A673 (cell line): ENCODE measurements around the gene CDIPT. TPM values are rescaled to one million over a fixed set of nuclear protein-coding genes. Genes with fewer than 3 reads are reported as not detected.

Source experiments
- BruUV-seq: library from RNA; stranded (reverse); fragments of 400-500 nt; replicated peaks from 2 replicates; lab custom pipeline; 2021; lab: Mats Ljungman, UMichigan
- CTCF ChIA-PET: fragments of 300-600 bp; sonication (Branson Sonifier 250); formaldehyde crosslinking; loops from one replicate; lab custom pipeline; 2022; ENCODE audit warnings: antibody characterized with exemption; lab: Charles Lee
- POLR2A ChIA-PET: fragments of 300-600 bp; sonication (Branson Sonifier 250); formaldehyde crosslinking; loops from one replicate; lab custom pipeline; 2022; ENCODE audit warnings: antibody characterized with exemption; ENCODE audit not compliant: low non-redundant PET; lab: Charles Lee
- DNase-seq: peaks from one replicate; pipeline ENCODE4 v3.0.0-alpha.2; 2015; ENCODE audit warnings: low spot score
- H3K27ac ChIP-seq: fragments of 200-600 bp; sonication (generic); 2 replicates; pipeline ENCODE4 v1.5.1; 2016; ENCODE audit warnings: mixed run types, low read depth, mild to moderate bottlenecking, mixed read lengths, antibody characterized with exemption, low read length; ENCODE audit not compliant: poor library complexity, severe bottlenecking
- H3K27me3 ChIP-seq: fragments of 200-600 bp; sonication (generic); replicated peaks from 2 replicates; pipeline ENCODE4 v1.6.1; 2017; ENCODE audit warnings: mixed run types, low read depth, mild to moderate bottlenecking, mixed read lengths, antibody characterized with exemption, low read length; ENCODE audit not compliant: insufficient read depth, poor library complexity
- H3K36me3 ChIP-seq: fragments of 200-600 bp; sonication (generic); 2 replicates; pipeline ENCODE4 v1.6.1; 2016; ENCODE audit warnings: mixed run types, mild to moderate bottlenecking, mixed read lengths, antibody characterized with exemption, low read length; ENCODE audit not compliant: insufficient read depth, poor library complexity, severe bottlenecking
- H3K4me1 ChIP-seq: fragments of 200-600 bp; sonication (generic); 2 replicates; pipeline ENCODE4 v1.6.1; 2017; ENCODE audit warnings: mixed run types, mild to moderate bottlenecking, mixed read lengths, antibody characterized with exemption, low read length; ENCODE audit not compliant: insufficient read depth, poor library complexity, severe bottlenecking
- H3K4me3 ChIP-seq: fragments of 200-600 bp; sonication (generic); 2 replicates; pipeline ENCODE4 v1.5.1; 2016; ENCODE audit warnings: low read depth, mixed run types, mild to moderate bottlenecking, mixed read lengths, low read length; ENCODE audit not compliant: poor library complexity, severe bottlenecking
- H3K9me3 ChIP-seq: fragments of 200-600 bp; sonication (generic); 2 replicates; pipeline ENCODE4 v1.6.1; 2016; ENCODE audit warnings: mixed run types, low read depth, mild to moderate bottlenecking, mixed read lengths, antibody characterized with exemption, low read length; ENCODE audit not compliant: poor library complexity, severe bottlenecking
- EZH2 ChIP-seq: fragments of 200-600 bp; sonication (generic); IDR thresholded peaks from 2 replicates; pipeline ENCODE4 v1.6.1; 2017; ENCODE audit warnings: borderline replicate concordance, low read depth, mild to moderate bottlenecking, mixed read lengths, antibody characterized with exemption, low read length; ENCODE audit not compliant: poor library complexity, severe bottlenecking
- intact Hi-C: fragments of 100-400 bp; cut with micrococcal nuclease; formaldehyde crosslinking; loops from one replicate; pipeline ENCODE4 v1.10.0; 2022; ENCODE audit not compliant: unreplicated experiment
- total RNA-seq: library from RNA; stranded (reverse); gene quantifications from 2 replicates; pipeline ENCODE4 v1.2.3, GENCODE V29; 2021
- TF ChIP-seq, protein P1 (sequence below): fragments of 300-800, 200-600 bp; sonication (generic); conservative IDR thresholded peaks from 2 replicates; pipeline ENCODE4 v1.5.1; 2017; ENCODE audit warnings: low read depth, mild to moderate bottlenecking, antibody characterized with exemption, low read length, moderate library complexity, mixed read lengths

Gene CDIPT
- total RNA-seq, 1 experiment from 2014 or later = 51.7 TPM

DNA sequence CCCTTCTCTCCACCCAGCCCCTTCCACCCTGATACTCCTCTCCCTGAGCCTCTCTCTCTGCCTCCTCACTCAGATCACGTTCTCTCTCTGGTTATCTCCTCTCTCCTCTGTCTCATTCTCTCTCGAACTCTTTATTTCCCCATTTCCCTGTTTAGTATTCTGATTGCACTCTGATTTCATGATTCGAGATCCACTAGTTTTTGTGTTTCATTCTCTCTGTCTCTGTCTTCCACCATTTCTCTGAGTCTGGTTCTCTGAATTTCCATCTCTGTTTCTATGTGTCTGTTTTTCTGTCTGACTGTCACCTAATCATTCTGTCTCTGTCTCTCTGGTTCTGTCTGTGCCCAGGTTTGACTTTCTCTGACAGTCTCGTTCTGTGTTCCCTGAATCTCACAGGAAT lies 34.3 kb upstream of the CDIPT start:
- H3K36me3 ChIP-seq = no peaks in the 10 kb centered on the region
- H3K27ac ChIP-seq = no peak overlapping the region
- BruUV-seq = no TSS peak
- H3K27me3 ChIP-seq = no peaks in the 10 kb centered on the region
- no peak for DNase-seq
- POLR2A ChIA-PET = no interaction called here
- no peak overlapping the region for H3K4me3 ChIP-seq
- intact Hi-C loops = no loop called here
- no peak for TF ChIP-seq EZH2
- TF ChIP-seq, protein P1, sequence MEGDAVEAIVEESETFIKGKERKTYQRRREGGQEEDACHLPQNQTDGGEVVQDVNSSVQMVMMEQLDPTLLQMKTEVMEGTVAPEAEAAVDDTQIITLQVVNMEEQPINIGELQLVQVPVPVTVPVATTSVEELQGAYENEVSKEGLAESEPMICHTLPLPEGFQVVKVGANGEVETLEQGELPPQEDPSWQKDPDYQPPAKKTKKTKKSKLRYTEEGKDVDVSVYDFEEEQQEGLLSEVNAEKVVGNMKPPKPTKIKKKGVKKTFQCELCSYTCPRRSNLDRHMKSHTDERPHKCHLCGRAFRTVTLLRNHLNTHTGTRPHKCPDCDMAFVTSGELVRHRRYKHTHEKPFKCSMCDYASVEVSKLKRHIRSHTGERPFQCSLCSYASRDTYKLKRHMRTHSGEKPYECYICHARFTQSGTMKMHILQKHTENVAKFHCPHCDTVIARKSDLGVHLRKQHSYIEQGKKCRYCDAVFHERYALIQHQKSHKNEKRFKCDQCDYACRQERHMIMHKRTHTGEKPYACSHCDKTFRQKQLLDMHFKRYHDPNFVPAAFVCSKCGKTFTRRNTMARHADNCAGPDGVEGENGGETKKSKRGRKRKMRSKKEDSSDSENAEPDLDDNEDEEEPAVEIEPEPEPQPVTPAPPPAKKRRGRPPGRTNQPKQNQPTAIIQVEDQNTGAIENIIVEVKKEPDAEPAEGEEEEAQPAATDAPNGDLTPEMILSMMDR = no peak
- H3K4me1 ChIP-seq = peaks cover 6% of the 10 kb centered on the region
- H3K9me3 ChIP-seq = no peaks in the 10 kb centered on the region
- CTCF ChIA-PET = no interaction called here

DNA sequence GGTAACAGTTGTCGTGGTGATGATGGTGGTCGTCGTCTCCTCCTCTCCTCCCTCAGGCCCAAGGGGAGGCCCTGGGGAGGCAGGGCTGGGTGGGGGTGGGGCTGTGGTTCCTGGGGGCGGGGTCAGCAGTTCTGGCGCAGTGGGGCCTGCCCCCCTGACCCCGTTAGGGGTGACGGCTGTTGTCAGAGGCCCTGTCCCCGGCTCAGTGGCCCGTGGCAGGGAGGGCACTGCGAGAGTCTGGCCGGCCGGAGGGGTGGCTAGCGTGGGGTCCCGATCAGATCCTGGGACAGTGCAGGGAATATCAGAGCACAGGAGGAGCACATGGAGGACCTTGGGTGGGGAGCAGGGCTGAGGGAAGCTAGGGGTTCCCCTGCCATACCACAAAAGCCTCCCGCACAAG lies 33.8 kb upstream of the CDIPT start:
- Histone ChIP-seq H3K36me3 (no peaks in the 10 kb centered on the region), H3K27me3 (no peaks in the 10 kb centered on the region), H3K27ac (no peak overlapping the region), H3K4me1 (peaks cover 6% of the 10 kb centered on the region), H3K4me3 (no peak overlapping the region), H3K9me3 (no peaks in the 10 kb centered on the region)
- no peak for DNase-seq
- BruUV-seq = no TSS peak
- CTCF ChIA-PET = no interaction called here
- POLR2A ChIA-PET = no interaction called here
- TF ChIP-seq EZH2 = no peak
- TF ChIP-seq, protein P1 = no peak
- intact Hi-C loops = no loop called here

DNA sequence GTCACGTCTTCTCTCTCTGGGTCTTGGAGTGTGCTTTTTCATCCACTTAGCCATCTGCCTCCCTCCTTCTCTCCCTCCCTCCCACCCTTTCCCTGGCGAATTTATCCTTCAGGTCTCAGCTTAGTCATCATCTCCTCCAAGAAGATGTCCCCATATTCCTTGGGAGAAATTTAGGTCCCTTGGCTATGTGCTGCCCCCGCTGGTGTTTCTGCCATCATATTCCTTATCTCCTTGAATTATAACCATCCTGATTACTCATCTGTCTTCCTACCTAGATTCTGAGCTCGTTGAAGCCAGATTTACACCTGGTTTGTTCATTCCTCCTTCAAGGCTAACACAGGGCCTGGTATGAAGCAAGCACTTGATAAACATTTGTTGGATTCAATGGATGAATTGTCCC lies 31.3 kb upstream of the CDIPT start:
- CTCF ChIA-PET = no interaction called here
- no peak overlapping the region for H3K27ac ChIP-seq
- BruUV-seq = no TSS peak
- no peak for TF ChIP-seq EZH2
- TF ChIP-seq, protein P1 = no peak
- intact Hi-C loops = no loop called here
- no peaks in the 10 kb centered on the region for H3K36me3 ChIP-seq
- DNase-seq = no peak
- H3K9me3 ChIP-seq = no peaks in the 10 kb centered on the region
- no peak overlapping the region for H3K4me3 ChIP-seq
- H3K4me1 ChIP-seq = peaks cover 6% of the 10 kb centered on the region
- H3K27me3 ChIP-seq = no peaks in the 10 kb centered on the region
- POLR2A ChIA-PET = no interaction called here
